Activated naive CD4-positive, alpha-beta T cell treated with Interleukin-2 at 50 U/mL for 16 hours (primary cell): ENCODE results near the gene KIAA0232.
"Not testable (repeated sequence)": the region's sequence is repeated elsewhere in the genome, so short reads cannot be mapped to it uniquely, and the experiment has no call there.

ENCODE experiments used
- DNase-seq: peaks from one replicate; pipeline ENCODE4 v3.0.0-alpha.2; 2020

KIAA0232 gene

DNA sequence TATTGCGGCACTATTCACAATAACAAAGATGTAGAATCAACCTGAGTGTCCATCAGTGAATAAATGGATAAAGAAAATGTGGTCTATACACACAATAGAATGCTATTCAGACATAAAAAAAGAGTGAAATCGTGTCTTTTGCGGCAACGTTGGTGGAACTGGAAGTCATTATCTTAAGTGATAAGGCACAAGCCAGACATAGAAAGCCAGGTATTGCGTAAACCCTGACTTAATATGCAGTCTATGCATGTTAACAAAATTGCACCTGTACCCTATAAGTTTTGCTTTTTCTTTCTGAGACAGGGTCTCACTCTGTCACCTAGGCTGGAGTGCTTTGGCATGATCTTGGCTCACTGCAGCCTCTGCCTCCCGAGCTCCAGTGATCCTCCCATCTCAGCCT, 28.6 kb downstream of the KIAA0232 start:
- no peak for DNase-seq

DNA sequence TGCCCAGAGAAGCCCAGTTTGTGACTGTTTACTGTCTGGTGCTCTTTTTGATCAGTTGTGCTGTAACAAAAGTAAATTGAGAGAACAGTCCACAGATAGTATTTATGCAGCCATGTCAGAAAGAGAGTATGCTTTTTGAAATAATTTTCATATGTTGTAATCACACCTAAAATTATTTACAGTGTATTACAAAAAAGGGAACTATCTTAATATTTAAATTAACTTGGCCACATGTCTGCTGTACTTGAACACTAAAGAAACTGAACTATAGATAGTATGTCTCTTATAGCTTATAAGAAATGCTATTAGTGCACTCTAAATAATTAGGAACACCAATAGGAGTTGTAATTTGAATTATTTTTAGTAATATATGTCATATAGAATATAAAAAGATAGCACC, 30.2 kb downstream of the KIAA0232 start:
- no peak for DNase-seq

DNA sequence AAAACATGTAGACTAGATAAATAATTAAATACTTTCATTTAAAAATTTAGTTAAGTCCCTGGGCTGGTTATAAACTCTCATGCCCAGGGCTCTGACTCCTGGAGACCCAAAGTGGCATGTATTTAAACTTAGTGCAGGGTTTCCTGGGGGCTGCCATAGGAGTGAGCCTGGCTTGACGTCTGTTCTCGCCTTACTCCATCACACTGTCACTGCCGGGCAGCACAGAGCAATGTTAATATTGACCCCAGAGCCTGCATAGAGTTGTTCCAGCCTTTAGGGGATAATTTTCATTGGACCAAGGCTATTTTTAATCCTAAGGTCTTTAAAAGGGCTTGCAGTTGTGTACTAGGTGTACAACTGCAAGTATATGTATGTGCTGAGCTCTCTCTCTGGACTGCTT, 31.2 kb downstream of the KIAA0232 start:
- no peak for DNase-seq

DNA sequence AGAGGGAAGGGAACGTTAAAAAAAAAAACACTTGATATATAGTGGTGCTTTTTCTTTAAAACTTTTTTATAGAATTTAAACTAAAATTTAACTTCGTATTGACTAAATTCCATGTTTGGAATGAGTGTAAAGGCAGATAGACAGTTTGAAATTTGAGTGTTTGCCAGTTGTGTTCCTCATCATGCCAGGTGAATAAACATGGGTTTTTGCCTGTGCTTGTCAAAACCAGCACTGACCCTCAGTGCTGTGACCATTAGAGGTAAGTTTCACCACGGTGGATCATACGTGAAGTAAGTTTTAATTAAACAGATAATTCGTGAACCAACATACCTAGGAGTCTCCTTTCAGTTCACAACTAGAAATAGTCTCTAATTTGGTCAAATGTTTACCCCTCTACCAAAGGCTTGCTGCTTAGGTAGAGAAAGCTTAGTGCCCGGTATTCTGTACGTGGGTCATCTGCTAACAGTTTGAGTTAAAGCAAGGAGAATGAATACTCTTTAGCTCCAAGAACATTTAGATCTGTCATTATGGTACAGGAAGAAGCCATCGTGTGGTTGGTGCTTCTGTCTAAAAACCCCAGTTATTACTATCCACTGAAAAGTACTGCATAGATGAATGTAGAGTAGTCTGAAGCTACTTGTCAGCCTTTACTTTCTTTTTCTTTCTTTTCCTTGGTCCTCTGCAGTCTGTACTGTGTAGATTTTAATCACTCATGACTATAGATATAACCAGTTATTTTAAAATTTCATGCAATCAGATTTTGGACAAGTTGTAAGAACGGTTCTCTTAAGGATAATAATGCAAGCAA, 32.7 kb downstream of the KIAA0232 start:
- DNase-seq, result no peak

GRCh38 chr4:6819295-6819694, 36.8 kb downstream of the KIAA0232 start:
- no peak for DNase-seq

DNA sequence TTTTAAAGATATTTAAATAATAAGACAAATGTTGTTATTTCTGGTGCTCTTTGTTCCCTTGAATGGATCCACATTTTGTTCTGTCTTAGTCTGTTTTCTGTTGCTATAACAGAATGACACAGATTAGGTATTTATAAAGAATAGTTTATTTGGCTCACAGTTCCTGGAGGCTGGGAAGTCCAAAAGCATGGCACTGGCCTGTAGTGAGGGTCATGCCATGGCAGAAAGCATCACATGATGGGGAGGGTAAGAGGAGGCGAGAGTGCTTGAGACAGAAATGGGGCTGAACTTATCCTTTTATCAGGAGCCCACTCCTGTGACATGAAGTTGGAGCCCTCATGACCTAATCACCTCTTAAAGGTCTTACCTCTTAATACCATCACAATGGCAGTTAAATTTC, 38.2 kb downstream of the KIAA0232 start:
- DNase-seq, result no peak

DNA sequence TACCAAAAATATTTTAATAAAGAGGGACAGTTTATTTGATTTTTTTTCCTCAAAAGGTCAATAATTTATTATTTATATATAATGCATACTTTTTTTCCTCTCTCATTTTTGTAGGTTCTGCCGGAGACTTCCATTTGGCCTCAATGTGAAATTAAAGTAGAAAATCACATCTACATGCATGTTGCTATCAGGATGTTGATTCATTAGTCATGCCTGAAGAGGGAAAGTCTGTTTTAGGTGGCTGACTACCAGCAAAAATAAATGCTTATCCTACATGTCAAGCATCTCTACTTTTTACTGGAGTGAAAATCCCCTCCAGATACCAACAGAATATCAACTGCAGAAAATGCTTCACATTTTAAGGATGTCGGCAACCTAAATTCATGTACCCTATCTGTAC, 41.5 kb downstream of the KIAA0232 start:
- no peak for DNase-seq

GRCh38 chr4:6824772-6825402, 42.4 kb downstream of the KIAA0232 start:
- DNase-seq, result no peak

GRCh38 chr4:6825403-6825802, 42.9 kb downstream of the KIAA0232 start:
- DNase-seq, result no peak

- DNase-seq, result no peak
Measured at GRCh38 chr4:6826781-6827508, 44.4 kb downstream of the KIAA0232 start.

DNA sequence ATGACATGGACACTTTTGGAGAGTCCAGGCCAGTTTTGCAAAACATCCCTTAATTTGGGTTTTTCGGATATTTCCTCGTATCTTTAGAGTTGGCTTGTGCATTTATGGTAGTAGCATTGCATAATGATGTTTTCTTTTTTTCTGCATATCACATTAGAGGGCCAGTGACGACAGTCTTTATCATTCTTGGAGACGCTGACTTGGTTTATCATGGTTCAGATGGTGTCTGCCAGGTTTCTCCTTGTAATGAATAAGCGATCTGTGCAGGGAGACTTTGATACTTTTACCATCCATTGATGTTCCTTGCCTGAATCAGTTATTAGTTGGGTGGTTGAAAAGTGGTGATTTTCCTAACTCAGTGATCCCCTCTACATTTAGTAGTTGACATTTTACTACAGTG, 46.6 kb downstream of the KIAA0232 start:
- DNase-seq, result no peak

DNA sequence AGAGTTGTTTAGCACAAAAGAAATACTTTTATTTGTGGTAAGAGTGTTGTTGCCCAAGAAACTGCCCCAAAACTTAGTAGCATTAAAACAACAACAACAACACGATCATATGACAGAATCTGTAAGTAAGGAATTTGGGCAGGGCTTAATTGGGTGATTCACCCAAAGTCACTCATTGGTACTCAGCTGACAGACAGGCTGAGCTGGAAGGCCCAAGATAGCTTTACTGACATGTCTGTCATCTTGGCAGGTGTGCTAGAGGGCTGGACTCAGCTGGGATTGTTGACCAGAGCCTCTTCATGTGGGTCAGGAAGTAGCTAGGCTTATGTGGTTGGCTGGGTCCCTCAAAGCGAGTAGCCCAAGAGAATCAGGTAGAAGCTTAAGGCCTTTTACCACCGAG, 52.3 kb downstream of the KIAA0232 start:
- no peak for DNase-seq

- DNase-seq, result not testable (repeated sequence)
Measured at GRCh38 chr4:6835616-6836015, 53.1 kb downstream of the KIAA0232 start.

DNA sequence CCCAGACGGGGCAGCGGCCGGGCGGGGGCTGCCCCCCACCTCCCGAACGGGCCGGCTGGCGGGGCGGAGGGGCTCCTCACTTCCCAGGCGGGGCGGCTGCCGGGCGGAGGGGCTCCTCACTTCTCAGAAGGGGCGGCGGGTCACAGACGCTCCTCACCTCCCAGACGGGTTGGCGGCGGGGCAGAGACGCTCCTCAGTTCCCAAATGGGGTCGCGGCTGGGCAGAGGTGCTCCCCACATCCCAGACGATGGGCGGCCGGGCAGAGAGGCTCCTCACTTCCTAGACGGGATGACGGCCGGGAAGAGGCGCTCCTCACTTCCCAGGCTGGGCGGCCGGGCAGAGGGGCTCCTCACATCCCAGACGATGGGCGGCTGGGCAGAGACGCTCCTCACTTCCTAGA, 54.6 kb downstream of the KIAA0232 start:
- DNase-seq, result not testable (repeated sequence)

DNA sequence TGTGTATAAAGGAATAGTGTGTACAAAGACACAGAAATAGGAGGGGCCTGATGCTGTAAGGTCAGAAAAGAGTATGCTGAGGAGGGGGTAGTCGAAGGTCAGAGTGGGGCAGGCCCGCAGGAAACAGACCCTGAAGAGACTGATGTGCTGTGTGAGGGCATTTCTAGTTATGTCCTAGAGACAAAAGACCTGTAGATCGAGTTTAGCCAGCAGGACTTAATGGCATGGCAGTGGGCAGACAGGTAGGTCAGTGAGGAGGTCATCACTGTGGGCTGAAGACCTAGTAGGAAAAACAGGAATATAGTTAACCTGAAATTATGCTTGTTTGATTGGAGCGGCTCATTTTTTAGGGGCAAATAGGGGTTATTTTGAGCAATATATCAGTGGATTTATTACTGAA, 57.1 kb downstream of the KIAA0232 start:
- DNase-seq, result no peak

- no peak for DNase-seq
Measured at GRCh38 chr4:6840062-6840976, 57.8 kb downstream of the KIAA0232 start.

- no peak for DNase-seq
Measured at GRCh38 chr4:6845027-6845426, 62.5 kb downstream of the KIAA0232 start.

- DNase-seq, result no peak
Measured at GRCh38 chr4:6845574-6845973, 63.0 kb downstream of the KIAA0232 start.

GRCh38 chr4:6847178-6847577, 64.7 kb downstream of the KIAA0232 start:
- no peak for DNase-seq

DNA sequence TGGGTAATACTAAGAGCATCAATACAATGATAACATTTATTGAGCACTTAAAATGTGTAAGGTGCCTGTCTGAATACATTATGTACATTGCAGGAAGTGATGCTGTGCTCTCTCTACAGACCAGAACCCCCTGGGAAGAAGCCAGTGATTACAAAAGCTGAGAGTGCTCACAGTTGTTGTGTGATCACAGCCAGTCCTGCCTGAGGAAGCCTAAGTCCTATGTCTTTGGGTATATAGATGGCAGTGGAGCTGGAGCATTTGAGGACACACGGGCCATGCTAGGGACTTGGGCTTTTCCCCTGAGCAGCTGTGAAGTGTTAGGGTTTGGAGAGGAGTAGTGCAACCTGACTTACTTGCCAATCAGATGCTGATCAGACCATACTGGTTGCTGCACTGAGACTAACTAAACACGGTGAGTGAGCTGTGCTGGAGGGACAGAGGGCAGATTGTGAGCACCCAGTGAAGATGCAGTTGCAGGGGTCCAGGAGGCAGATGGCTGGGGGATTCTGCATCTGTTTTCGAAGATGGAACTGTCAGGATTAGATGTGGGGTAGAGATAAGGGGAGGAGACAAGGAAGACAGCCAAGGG, 66.3 kb downstream of the KIAA0232 start:
- no peak for DNase-seq

GRCh38 chr4:6849691-6850090, 67.2 kb downstream of the KIAA0232 start:
- no peak for DNase-seq

GRCh38 chr4:6851431-6851830, 68.9 kb downstream of the KIAA0232 start:
- no peak for DNase-seq

GRCh38 chr4:6851962-6852361, 69.4 kb downstream of the KIAA0232 start:
- DNase-seq, result no peak
